ENCODE measurements around the gene SH3BP4.

The SH3BP4 gene

DNA sequence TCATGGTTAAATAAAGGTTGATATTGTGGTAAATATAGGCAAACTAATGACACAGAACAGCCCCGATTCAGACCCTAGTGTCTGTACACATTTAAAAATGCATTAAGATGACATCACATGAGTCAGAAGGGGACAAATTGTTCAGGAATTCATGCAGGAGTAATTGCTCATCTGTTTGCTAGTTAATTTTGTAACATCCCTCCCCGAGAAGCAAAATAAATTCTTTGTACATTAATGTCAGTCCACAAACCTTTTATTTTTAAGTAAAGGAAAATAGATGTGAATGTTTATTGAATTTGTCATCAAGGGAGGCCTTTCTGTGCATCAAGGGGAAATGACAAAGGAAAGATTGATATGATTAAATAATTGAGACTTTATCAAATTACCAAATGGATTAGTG is 69.9 kb downstream of the SH3BP4 start:
- no peak for DNase-seq

DNA sequence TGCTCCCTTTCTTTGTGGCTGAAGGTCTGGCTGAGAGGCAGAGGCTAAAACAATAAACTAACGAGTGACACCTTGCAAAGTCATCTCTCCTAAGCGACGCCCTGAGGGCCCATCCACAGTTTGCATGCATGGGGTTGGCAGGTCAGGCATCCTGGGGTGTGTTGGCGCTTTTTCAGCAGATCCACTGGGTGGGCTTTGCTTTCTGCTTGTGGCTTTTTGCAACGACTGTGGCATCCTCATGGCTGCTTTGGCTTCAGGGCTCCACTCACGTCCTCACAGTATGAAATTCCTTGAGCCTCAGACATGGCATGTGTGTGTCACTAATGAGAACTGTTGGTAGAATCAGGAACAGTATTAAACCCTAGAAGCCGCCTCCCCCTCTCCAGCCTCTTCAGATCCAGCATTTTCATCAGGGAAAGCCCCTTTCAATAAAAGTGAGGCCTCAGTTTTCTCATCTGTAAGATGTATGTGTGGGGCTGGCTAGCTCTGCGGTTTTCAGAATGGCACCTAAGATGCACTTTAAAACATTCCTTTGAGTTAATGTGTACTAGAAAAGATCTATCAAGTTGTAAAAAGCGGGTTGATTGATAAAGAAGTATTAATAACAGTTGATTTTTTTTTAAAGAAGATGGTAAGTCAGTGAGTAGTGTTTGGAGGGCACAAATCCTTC is 72.5 kb downstream of the SH3BP4 start:
- DNase-seq, result no peak

DNA sequence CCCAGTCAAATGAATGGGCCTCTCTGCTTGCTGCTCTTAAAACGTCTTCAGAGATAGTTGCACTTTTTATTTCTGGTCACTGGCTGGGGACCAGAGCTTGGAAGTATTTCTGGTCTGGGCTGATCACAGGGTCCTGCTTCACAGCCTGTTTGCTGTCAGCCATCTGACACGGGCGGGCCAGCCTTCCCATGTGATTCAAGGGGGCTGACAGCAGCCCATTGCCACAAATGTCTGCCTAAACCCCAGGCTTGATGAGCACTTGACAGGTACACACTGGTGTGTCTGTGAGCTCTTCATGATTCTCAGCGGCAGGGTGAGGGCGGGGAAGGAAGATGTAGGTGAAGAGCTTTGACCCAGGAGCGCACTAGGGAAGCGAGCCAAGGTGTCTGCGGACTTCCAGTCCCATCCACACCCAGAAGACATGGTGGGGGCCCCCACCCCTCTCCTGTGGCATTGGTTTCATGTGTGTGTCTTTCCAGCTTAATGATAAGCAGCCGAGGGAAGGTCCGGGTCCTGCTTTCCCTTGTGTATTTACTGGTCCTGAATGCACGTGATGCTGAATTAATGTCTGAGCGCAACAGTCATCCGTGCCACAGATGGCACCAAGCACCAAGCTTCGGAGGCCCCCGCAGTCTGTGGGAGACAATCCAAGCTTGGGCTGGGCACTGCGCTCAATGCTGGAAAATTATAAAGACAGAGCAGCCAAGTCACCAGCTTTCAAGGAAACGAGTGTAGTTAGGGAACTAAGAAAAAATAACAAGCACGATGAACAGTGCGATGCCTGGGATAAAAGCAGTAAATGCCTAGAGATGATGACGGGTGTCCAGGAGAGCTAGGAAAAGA is 73.3 kb downstream of the SH3BP4 start:
- no peak for DNase-seq

- no peak for DNase-seq
These were observed 74.2 kb downstream of the SH3BP4 start for GRCh38 chr2:235025800-235026536.

GRCh38 chr2:235026649-235027557 is 75.1 kb downstream of the SH3BP4 start:
- DNase-seq, result no peak

DNA sequence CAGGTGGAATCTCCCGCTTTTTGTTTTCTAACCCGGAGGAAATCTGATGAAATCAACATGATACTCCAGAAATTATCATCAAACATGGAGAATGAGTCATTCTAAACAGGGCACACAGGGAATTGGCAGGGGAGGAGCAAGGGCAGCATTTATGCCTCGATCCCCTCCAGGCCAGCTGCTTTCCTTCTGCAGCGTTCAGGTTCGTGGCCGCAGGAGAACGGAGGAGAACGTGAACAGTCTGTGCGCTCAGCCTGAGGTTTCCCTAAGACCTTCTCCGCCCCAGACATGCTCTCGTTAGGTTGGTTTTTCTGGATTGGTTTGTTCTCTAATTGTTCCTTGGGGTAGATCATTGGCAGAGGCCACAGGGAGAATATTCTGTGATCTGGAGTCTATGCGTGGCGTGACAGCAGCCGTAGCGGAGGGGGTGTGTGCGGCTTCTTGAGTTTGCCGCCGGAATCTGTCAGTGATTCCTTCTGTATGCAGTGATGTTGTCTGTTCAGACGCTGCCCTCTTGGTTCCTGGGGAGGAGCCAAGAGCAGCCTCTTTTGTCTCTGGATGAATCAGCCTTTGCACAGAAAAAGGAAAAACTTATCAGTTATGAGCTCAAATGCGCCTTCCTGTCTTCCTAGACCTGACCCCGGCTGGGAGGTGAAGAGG is 75.9 kb downstream of the SH3BP4 start:
- DNase-seq, result no peak

DNA sequence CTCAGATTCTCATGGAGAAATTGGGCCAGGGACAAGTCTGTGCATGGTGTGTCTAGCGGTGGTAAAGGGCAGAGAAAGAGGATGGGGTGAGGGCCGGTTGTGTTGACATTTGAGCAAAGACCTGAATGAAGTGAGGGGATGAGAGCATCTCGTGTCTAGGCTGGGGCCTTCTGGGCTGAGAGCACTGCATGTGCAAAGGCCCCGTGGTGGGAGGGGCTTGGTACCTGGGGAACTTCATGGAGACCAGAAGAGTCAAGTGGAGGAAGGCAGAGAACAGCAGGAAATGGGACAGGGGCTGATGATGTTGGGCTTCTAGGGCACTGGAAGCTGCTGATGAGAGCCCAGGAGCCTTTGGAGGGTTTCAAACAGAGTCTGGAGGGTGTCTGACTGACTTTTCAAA is 76.8 kb downstream of the SH3BP4 start:
- no peak for DNase-seq

DNA sequence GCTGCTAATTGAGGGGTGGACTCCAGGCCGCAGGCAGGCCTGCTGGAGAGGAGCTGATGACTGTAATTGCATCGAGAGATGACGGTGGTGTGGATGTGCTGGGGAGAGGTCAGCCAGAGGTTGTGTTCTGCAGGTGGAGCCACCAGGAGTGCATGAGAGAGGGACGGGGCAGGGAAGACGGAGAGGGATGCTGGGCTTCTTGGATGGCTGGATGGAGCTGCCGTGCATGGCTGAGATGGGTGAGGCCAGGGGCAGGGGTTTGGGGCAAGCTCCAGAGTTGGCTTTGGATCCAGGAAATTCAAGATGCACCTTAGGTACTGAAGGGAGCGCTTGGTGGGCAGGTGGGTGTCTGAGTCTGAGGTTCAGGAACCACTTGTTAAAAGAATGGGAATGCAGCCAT is 77.2 kb downstream of the SH3BP4 start:
- no peak for DNase-seq

DNA sequence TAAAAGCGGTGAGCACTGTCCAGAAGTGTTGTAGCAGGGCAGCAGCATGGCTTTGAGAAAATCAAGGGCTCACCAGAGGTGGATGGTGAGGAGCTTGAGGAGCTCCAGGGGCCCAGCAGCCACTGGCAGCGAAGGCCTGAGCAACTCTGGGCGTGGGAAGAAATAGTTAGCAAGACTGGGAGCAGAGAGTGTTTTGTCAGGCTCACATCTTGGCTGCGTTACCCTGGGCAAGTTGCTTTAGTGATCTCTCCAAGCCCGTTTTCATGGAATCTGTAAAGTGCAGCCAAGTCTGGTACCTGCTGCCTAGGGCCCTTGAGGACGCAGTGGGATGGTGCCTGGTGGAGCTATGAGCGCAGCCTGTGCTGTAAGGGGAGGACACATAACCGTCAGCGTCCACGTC is 78.3 kb downstream of the SH3BP4 start:
- DNase-seq, result no peak

DNA sequence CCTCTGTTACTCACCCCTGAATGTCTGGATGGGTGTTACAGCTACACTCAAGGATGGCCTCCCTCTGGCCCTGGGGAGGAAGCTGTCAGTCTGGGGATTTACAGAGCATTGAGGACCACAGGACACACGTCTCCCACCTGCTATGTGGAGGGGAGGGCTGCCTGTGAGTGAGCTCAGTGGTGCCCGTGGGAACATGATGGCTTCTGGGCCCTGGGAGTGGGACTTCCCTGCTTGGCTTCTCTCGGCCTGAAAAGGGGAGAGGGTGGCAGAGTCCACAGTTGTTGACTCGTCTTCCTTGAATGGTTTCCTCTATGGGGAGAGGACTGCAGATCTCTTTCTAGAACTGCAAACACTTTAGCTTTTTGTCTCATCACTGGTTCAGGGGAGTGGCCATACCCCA is 79.1 kb downstream of the SH3BP4 start:
- no peak for DNase-seq

GRCh38 chr2:235031686-235032373 is 80.0 kb downstream of the SH3BP4 start:
- DNase-seq, result no peak

DNA sequence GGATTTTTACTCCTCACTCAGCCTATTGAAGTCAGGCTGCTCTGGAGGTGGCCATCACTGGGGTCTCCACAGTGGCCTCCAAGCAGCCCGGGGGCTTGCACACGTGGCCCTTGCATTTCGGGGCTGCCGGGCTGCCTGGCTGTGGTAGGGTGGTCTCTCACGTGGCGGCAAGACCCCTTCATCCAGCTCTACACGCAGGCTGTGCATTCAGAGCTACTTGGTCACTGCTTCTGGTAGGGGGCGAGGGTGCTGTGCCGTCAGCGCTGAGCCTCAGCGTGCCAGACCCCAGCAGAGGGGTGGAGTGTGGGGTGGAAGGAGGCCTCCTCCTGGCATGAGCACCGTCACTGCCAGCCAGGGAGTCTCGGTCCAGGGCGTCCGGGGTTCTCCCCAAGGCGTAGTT is 80.6 kb downstream of the SH3BP4 start:
- no peak for DNase-seq

DNA sequence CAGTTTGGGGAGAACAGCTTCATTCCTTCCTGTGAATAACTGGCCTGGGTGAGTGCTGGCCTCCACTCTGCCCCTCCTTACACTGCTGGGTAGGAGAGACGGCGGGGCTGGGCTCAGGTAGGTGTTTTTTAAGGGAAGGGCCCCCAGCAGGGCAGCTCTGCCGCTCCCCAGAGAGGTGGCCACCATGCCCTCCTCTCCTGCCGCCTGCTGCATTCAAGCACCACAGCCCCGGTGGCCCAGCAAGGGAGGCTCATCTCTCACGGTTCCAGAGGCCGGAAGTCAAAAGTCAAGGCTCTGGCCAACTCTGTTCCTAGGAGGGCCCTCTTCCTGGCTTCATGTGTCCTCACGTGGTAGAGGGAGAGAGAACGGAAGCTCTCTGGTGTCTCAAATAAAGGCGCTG is 81.1 kb downstream of the SH3BP4 start:
- DNase-seq, result no peak

DNA sequence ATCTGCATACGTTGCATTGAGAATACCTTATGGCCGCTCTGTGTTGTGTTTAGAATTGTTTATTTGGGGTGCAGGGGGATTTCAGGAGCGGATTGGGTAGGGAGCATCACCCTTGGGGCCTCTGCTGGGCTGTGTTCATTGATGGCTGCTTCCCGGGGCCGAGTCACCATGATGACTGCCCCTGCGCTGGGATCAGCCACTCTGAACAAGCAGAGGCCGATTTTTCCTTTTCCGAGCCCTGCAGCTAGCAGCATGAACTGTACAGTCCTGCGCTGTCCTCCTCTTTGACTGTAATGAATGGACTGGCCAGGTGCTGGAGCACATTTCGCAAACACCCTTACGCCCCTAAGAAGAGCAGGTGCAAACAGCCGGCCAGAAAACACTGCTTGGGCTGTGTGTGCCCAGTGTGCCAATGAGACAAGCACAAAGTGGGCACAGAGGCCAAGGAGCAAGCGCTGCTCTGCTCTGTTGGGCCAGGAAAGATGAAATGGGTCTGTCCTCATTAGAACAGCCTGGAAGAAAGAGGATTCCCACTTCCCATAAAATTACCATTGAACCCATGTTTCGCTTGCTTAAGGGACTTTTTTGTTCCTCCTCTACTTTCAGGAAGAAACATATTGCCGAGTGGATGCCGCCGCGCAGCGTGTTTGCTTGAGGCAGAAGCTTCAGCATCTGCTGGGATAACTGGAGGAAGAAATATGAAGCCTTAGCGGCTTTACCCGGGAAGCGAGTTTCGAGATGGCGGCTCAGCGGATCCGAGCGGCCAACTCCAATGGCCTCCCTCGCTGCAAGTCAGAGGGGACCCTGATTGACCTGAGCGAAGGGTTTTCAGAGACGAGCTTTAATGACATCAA is 82.7 kb downstream of the SH3BP4 start:
- DNase-seq, result no peak

GRCh38 chr2:235037604-235038166 is 85.9 kb downstream of the SH3BP4 start:
- DNase-seq, result no peak

GRCh38 chr2:235041221-235041917 is 89.6 kb downstream of the SH3BP4 start:
- DNase-seq, result no peak

DNA sequence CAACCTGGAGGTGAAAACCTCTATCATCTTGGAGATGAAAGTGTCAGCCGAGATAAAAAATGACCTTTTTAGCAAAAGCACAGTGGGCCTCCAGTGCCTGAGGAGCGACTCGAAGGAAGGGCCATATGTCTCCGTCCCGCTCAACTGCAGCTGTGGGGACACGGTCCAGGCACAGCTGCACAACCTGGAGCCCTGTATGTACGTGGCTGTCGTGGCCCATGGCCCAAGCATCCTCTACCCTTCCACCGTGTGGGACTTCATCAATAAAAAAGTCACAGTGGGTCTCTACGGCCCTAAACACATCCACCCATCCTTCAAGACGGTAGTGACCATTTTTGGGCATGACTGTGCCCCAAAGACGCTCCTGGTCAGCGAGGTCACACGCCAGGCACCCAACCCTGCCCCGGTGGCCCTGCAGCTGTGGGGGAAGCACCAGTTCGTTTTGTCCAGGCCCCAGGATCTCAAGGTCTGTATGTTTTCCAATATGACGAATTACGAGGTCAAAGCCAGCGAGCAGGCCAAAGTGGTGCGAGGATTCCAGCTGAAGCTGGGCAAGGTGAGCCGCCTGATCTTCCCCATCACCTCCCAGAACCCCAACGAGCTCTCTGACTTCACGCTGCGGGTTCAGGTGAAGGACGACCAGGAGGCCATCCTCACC is 90.2 kb downstream of the SH3BP4 start:
- no peak for DNase-seq

- DNase-seq, result no peak
These were observed 91.0 kb downstream of the SH3BP4 start for GRCh38 chr2:235042576-235043515.
